Adrenal gland (tissue), 12 donors: ENCODE results near the gene CD70. TPM values are rescaled to one million over a fixed set of nuclear protein-coding genes. Genes with fewer than 3 reads are reported as not detected.
A peak's percentile ranks its signal among the peaks of the same experiment; 100 is the strongest.

ENCODE experiments used
- DNase-seq, 7 donors: peaks; one replicate each; pipeline ENCODE4 v3.0.0-alpha.2; 2019 to 2020
- H3K27ac ChIP-seq, 5 donors: fragments of 200-600 bp; sonication (generic) in 4 of 5; 1 replicate in 3 of 5; 2 replicates in 2 of 5; pipeline versions ENCODE4 v1.5.1 to v1.8.0; 2016 to 2020; ENCODE audit warnings: mild to moderate bottlenecking in 1 of 5
- H3K27me3 ChIP-seq: fragments of 200-600 bp; 2 replicates; pipeline ENCODE4 v1.8.0; 2021
- H3K36me3 ChIP-seq, 2 donors: fragments of 200-600 bp; replicated peaks in 1 of 2; 1 replicate in 1 of 2; 2 replicates in 1 of 2; pipeline versions ENCODE4 v1.5.1 to v1.8.0; 2018 to 2022
- H3K4me1 ChIP-seq, 2 donors: fragments of 200-600 bp; replicated peaks in 1 of 2; 1 replicate in 1 of 2; 2 replicates in 1 of 2; pipeline versions ENCODE4 v1.5.1 to v1.8.0; 2018 to 2021
- H3K4me3 ChIP-seq, 4 donors: fragments of 200-600 bp; sonication (generic) in 3 of 4; one replicate each; pipeline ENCODE4 v1.5.1; 2016 to 2018
- H3K9me3 ChIP-seq, 3 donors: fragments of 200-600 bp; sonication (generic) in 1 of 3; replicated peaks in 1 of 3; 1 replicate in 2 of 3; 2 replicates in 1 of 3; pipeline versions ENCODE4 v1.5.1 to v1.8.0; 2016 to 2021
- CTCF ChIP-seq, 6 experiments: fragments of 450-650 bp in 4 of 6; fragments of 200-600 bp in 2 of 6; sonication (generic) in 1 of 6; IDR thresholded peaks; 1 replicate in 5 of 6; 2 replicates in 1 of 6; pipeline versions ENCODE4 v1.5.1 to v1.8.0; 2016 to 2021; ENCODE audit warnings: antibody characterized with exemption in 6 of 6, mild to moderate bottlenecking in 2 of 6, moderate library complexity in 1 of 6
- POLR2A ChIP-seq, 2 donors: fragments of 450-650 bp; IDR thresholded peaks; one replicate each; pipeline ENCODE4 v1.6.1; 2017; ENCODE audit warnings: antibody characterized with exemption in 2 of 2, mild to moderate bottlenecking in 2 of 2, moderate library complexity in 1 of 2
- WGBS, 4 donors: extraction: QIAGEN DNeasy Blood & Tissue Kit in 2 of 4; methylation state at CpG; one replicate each; pipeline versions ENCODE4 v1.1.5 to v1.1.7; 2013 to 2017; 5-methylcytosine and 5-hydroxymethylcytosine counted together
- intact Hi-C, 2 donors: fragments of 100-400 bp; cut with DNase I; formaldehyde crosslinking; loops; one replicate each; pipeline versions ENCODE4 v1.14.1 to v1.15.0; 2022 to 2023
- polyA plus RNA-seq, 3 donors: library from polyadenylated mRNA; stranded (reverse); fragments of 200-250 nt in 2 of 3; fragments of 350-450 nt in 1 of 3; fragmentation: Illumina TruSeq in 1 of 3; extraction: RNeasy Lipid Tissue Mini Kit (QIAGEN cat#74804) in 1 of 3; gene quantifications; one replicate each; pipeline ENCODE4 v1.2.3, GENCODE V29; 2013 to 2014
- total RNA-seq, 9 donors: library from RNA; depleted of rRNA in 4 of 9; stranded (reverse); fragments of >200 nt in 4 of 9; fragments of 120-200 nt in 1 of 9; fragmentation: NEBNext Ultra II Directional in 1 of 9; extraction: Animal tissue kit (Norgen Biotek cat#: 25700) in 1 of 9; gene quantifications; one replicate each; pipeline versions ENCODE4 v1.1.0 to v1.2.4, GENCODE V29; 2013 to 2023
- donor health status: healthy with polysubstance abuse.
- donor health status: Bipolar disorder and iron deficiency.
- donor health status: DM: yes; HTN: yes; CAD: no.
- donor health status: DM: no; HTN: no; CAD: no.
- donor health status: DM: no; HTN: no; CAD: no.
- donor health status: DM: yes; HTN: yes; CAD: no.

Gene CD70
- total and polyA plus RNA-seq, 12 donors, result 0.27 to 0.34 TPM; not detected in 10

GRCh38 chr19:6580313-6580712 lies 10.6 kb downstream of the CD70 start:
- DNase-seq, result peak in 3 of 7 donors; percentile 20 to 57 (median 22)
- no peaks in the 10 kb centered on the region for H3K4me1 ChIP-seq
- no peaks in the 10 kb centered on the region for H3K36me3 ChIP-seq
- TF ChIP-seq POLR2A (IDR thresholded peaks at IDR 0.05) (no peak), CTCF (IDR thresholded peaks at IDR 0.05) (no peak)
- intact Hi-C loops, result no loop called here
- H3K27ac ChIP-seq, result no peak overlapping the region
- peaks cover 3% of the 10 kb centered on the region for H3K27me3 ChIP-seq
- H3K9me3 ChIP-seq, result no peaks in the 10 kb centered on the region
- no peak overlapping the region for H3K4me3 ChIP-seq
- 55 to 66% (median 65%) methylated on average over 8 of the region's 8 CpGs for WGBS, 4 donors

GRCh38 chr19:6579450-6580178 lies 11.3 kb downstream of the CD70 start:
- Histone ChIP-seq H3K36me3 (no peaks in the 10 kb centered on the region), H3K4me3 (no peak overlapping the region), H3K27ac (no peak overlapping the region), H3K4me1 (no peaks in the 10 kb centered on the region), H3K27me3 (peaks cover 3% of the 10 kb centered on the region), H3K9me3 (no peaks in the 10 kb centered on the region)
- 70 to 79% (median 77%) methylated on average over 7 of the region's 7 CpGs for WGBS, 4 donors
- TF ChIP-seq CTCF (IDR thresholded peaks at IDR 0.05) (no peak), POLR2A (IDR thresholded peaks at IDR 0.05) (no peak)
- intact Hi-C loops, result no loop called here
- no peak for DNase-seq

GRCh38 chr19:6577476-6578125 lies 13.3 kb downstream of the CD70 start:
- DNase-seq, result peak in 1 of 7 donors; percentile 18
- no peak overlapping the region for H3K4me3 ChIP-seq
- H3K4me1 ChIP-seq, result no peaks in the 10 kb centered on the region
- H3K9me3 ChIP-seq, result no peaks in the 10 kb centered on the region
- 63 to 75% (median 71%) methylated on average over 5 of the region's 5 CpGs for WGBS, 4 donors
- TF ChIP-seq POLR2A (IDR thresholded peaks at IDR 0.05) (no peak), CTCF (IDR thresholded peaks at IDR 0.05) (no peak)
- peaks cover 3% of the 10 kb centered on the region for H3K27me3 ChIP-seq
- intact Hi-C loops, result no loop called here
- H3K36me3 ChIP-seq, result no peaks in the 10 kb centered on the region
- H3K27ac ChIP-seq, result peak overlapping the region in 1 of 5 donors; percentile 54

- no peak overlapping the region for H3K4me3 ChIP-seq
- H3K4me1 ChIP-seq, result no peaks in the 10 kb centered on the region
- no peaks in the 10 kb centered on the region for H3K36me3 ChIP-seq
- WGBS, 4 donors, result 72 to 79% (median 75%) methylated on average over 5 of the region's 5 CpGs
- peaks cover 7% of the 10 kb centered on the region for H3K27me3 ChIP-seq
- intact Hi-C loops, result no loop called here
- H3K27ac ChIP-seq, result no peak overlapping the region
- TF ChIP-seq CTCF (IDR thresholded peaks at IDR 0.05), result no peak
- TF ChIP-seq POLR2A (IDR thresholded peaks at IDR 0.05), result no peak
- no peak for DNase-seq
- H3K9me3 ChIP-seq, result no peaks in the 10 kb centered on the region
Measured at GRCh38 chr19:6576869-6577475, 14.0 kb downstream of the CD70 start.
